Neural cell (in vitro differentiated cells): ENCODE data around the gene KIF12. TPM values are rescaled to one million over a fixed set of nuclear protein-coding genes. Genes with fewer than 3 reads are reported as not detected.
"Not testable (repeated sequence)": the region's sequence is repeated elsewhere in the genome, so short reads cannot be mapped to it uniquely, and the experiment has no call there.

Experiments
- H2AFZ ChIP-seq: fragments of 200-600, 300-800 bp; sonication (generic), shearing (Covaris generic); 2 replicates; pipeline ENCODE4 v1.6.0; 2014; ENCODE audit warnings: low read depth, mild to moderate bottlenecking, antibody characterized with exemption, low read length, moderate library complexity
- H3F3A ChIP-seq: fragments of 200-600 bp; shearing (Covaris generic); 2 replicates; pipeline ENCODE4 v1.6.1; 2016; ENCODE audit warnings: mild to moderate bottlenecking, moderate library complexity, mixed read lengths, antibody characterized with exemption, low read length; ENCODE audit not compliant: insufficient read depth, poor library complexity, severe bottlenecking
- H3K27ac ChIP-seq: fragments of 200-600, 300-800 bp; sonication (generic), shearing (Covaris generic); 2 replicates; pipeline ENCODE4 v1.5.1; 2014; ENCODE audit warnings: mild to moderate bottlenecking, low read length, moderate library complexity
- H3K27me3 ChIP-seq: fragments of 300-800, 200-600 bp; sonication (generic), shearing (Covaris generic); 2 replicates; pipeline ENCODE4 v1.6.0; 2014; ENCODE audit warnings: mild to moderate bottlenecking, low read depth, low read length, moderate library complexity; ENCODE audit not compliant: insufficient read depth
- H3K36me3 ChIP-seq: fragments of 300-800, 200-600 bp; sonication (generic), shearing (Covaris generic); 2 replicates; pipeline ENCODE4 v1.5.1; 2014; ENCODE audit warnings: mild to moderate bottlenecking, antibody characterized with exemption, low read length, moderate library complexity; ENCODE audit not compliant: insufficient read depth
- H3K4me2 ChIP-seq: fragments of 300-800, 200-600 bp; sonication (generic), shearing (Covaris generic); 2 replicates; pipeline ENCODE4 v1.6.0; 2014; ENCODE audit warnings: mild to moderate bottlenecking, low read length
- H3K4me3 ChIP-seq: fragments of 300-800, 200-600 bp; sonication (generic), shearing (Covaris generic); 2 replicates; pipeline ENCODE4 v1.5.1; 2014; ENCODE audit warnings: mild to moderate bottlenecking, low read length, moderate library complexity
- H3K79me2 ChIP-seq: fragments of 200-600 bp; shearing (Covaris generic); replicated peaks from 2 replicates; pipeline ENCODE4 v1.6.0; 2014; ENCODE audit warnings: mild to moderate bottlenecking, low read length, moderate library complexity; ENCODE audit not compliant: insufficient read depth
- H3K9ac ChIP-seq: fragments of 300-800, 200-600 bp; sonication (generic), shearing (Covaris generic); 2 replicates; pipeline ENCODE4 v1.6.1; 2016; ENCODE audit warnings: mild to moderate bottlenecking, low read length, mixed read lengths
- H3K9me2 ChIP-seq: fragments of 200-600 bp; shearing (Covaris generic); 2 replicates; pipeline ENCODE4 v1.6.1; 2016; ENCODE audit warnings: mild to moderate bottlenecking, low read length, mixed read lengths; ENCODE audit not compliant: insufficient read depth
- H3K9me3 ChIP-seq: fragments of 200-600, 300-800 bp; sonication (generic), shearing (Covaris generic); 2 replicates; pipeline ENCODE4 v1.6.1; 2016; ENCODE audit warnings: mild to moderate bottlenecking, mixed run types, low read length, moderate library complexity, mixed read lengths
- H4K20me1 ChIP-seq: fragments of 200-600 bp; shearing (Covaris generic); 2 replicates; pipeline ENCODE4 v1.6.1; 2016; ENCODE audit warnings: mild to moderate bottlenecking, mixed run types; ENCODE audit not compliant: insufficient read depth
- EP300 ChIP-seq: fragments of 450-650 bp; conservative IDR thresholded peaks from 2 replicates; pipeline ENCODE4 v1.6.1; 2014; ENCODE audit warnings: antibody characterized with exemption, mild to moderate bottlenecking, moderate library complexity; ENCODE audit not compliant: poor library complexity, severe bottlenecking
- EZH2 ChIP-seq: fragments of 200-600, 300-800 bp; shearing (Covaris generic), sonication (generic); IDR thresholded peaks from 2 replicates; pipeline ENCODE4 v1.6.1; 2014; ENCODE audit warnings: antibody characterized with exemption, low read length, borderline replicate concordance, mild to moderate bottlenecking; ENCODE audit not compliant: insufficient read depth, poor library complexity, severe bottlenecking
- RAD21 ChIP-seq: fragments of 450-650 bp; conservative IDR thresholded peaks from 2 replicates; pipeline ENCODE4 v1.6.1; 2014; ENCODE audit warnings: antibody characterized with exemption, mild to moderate bottlenecking, moderate library complexity
- SMC3 ChIP-seq: fragments of 450-650 bp; conservative IDR thresholded peaks from 2 replicates; pipeline ENCODE4 v1.6.1; 2014; ENCODE audit warnings: antibody characterized with exemption, mild to moderate bottlenecking, moderate library complexity; ENCODE audit not compliant: poor library complexity
- polyA plus RNA-seq: library from polyadenylated mRNA; depleted of rRNA; stranded (reverse); fragments of >200 nt; gene quantifications from 2 replicates; pipeline ENCODE4 v1.2.3, GENCODE V29; 2014
- TF ChIP-seq, protein P1 (sequence below): IDR thresholded peaks from 2 replicates; pipeline ENCODE4 v1.6.1; 2012; ENCODE audit warnings: borderline replicate concordance
- TF ChIP-seq, protein P2 (sequence below): fragments of 450-650 bp; IDR thresholded peaks from 2 replicates; pipeline ENCODE4 v1.5.1; 2014; ENCODE audit warnings: antibody characterized with exemption, mild to moderate bottlenecking, moderate library complexity; ENCODE audit not compliant: poor library complexity, severe bottlenecking

KIF12 gene
- polyA plus RNA-seq, 1 donor from 2014 or later = not detected

DNA sequence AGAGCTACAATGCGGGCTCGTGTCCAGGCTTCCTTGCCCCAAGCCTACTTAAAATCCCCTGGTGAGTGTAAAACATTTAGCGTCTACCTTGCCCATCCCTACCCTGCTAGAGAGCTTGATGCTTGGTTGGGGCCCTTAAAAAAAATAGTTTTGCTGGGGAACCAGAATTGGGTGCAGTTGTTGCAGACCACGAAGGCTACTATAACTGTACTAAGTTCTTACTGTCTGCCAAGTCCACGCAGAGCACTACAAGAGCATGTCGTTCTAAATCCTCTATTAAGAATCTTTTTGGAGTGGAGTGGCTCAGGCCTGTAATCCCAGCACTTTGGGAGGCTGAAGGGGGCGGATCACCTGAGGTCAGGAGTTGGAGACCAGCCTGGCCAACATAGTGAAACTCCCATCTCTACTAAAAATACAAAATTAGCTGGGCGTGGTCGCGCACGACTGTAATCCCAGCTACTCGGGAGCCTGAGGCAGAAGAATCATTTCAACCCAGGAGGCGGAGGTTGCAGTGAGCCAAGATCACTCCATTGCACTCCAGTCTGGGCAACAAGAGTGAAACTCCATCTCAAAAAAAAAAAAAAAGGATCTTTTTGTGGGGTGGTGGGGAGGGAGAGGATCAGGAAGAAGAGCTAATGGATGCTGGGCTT, 16.2 kb downstream of the KIF12 start:
- H3K4me3 ChIP-seq, H3K9me3 ChIP-seq, H3K4me2 ChIP-seq, H3K27ac ChIP-seq, H2AFZ ChIP-seq, H3K27me3 ChIP-seq, H3K9ac ChIP-seq, H4K20me1 ChIP-seq, H3F3A ChIP-seq, H3K9me2 ChIP-seq, H3K79me2 ChIP-seq, H3K36me3 ChIP-seq: not testable (repeated sequence)
- TF ChIP-seq SMC3 = peak; percentile 47

DNA sequence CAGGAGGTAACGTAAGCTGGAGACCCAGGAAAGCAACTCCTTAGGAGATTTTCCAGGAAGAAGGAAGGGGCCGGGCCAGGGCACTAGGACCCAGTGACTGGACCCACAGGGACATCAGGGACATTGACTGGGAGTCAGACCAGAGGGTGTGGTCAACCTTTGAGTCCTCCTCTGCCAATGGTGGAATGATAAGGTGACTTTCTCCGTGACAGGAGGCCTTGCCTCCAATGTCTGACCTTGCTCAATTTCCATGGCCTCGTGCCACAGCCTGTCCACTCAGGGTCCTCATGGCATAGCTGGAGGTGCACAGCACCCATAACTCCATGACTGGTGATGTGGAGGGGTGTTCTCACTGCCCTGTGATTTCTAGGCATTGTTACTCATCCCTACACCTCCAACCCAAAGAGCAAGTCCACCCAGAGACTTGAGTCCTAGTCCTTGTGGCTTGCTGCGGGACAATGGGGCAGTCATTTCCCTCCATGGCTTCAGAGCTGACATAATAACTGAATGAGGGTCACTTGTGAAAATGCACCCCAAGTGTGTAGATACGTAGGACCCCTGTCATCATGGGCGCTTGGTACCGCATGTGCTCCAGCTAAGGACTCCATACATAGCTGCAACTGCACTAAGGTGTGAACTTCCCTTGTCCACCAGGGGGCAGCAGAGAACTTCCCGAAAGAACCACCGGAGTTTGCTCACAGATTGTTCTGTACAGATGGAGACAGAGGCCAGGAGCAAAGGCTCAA, 16.9 kb downstream of the KIF12 start:
- Histone ChIP-seq H3K9me3 (no peaks in the 10 kb centered on the region), H2AFZ (no peak overlapping the region), H3K9me2 (no peaks in the 10 kb centered on the region), H3F3A (no peaks in the 10 kb centered on the region), H3K79me2 (no peaks in the 10 kb centered on the region), H4K20me1 (no peaks in the 10 kb centered on the region), H3K36me3 (no peaks in the 10 kb centered on the region), H3K4me3 (no peak overlapping the region), H3K27ac (no peak overlapping the region), H3K27me3 (no peaks in the 10 kb centered on the region), H3K9ac (no peak overlapping the region), H3K4me2 (no peak overlapping the region)
- TF ChIP-seq EP300 = no peak
- TF ChIP-seq SMC3 = peak; percentile 88
- TF ChIP-seq, protein P1, sequence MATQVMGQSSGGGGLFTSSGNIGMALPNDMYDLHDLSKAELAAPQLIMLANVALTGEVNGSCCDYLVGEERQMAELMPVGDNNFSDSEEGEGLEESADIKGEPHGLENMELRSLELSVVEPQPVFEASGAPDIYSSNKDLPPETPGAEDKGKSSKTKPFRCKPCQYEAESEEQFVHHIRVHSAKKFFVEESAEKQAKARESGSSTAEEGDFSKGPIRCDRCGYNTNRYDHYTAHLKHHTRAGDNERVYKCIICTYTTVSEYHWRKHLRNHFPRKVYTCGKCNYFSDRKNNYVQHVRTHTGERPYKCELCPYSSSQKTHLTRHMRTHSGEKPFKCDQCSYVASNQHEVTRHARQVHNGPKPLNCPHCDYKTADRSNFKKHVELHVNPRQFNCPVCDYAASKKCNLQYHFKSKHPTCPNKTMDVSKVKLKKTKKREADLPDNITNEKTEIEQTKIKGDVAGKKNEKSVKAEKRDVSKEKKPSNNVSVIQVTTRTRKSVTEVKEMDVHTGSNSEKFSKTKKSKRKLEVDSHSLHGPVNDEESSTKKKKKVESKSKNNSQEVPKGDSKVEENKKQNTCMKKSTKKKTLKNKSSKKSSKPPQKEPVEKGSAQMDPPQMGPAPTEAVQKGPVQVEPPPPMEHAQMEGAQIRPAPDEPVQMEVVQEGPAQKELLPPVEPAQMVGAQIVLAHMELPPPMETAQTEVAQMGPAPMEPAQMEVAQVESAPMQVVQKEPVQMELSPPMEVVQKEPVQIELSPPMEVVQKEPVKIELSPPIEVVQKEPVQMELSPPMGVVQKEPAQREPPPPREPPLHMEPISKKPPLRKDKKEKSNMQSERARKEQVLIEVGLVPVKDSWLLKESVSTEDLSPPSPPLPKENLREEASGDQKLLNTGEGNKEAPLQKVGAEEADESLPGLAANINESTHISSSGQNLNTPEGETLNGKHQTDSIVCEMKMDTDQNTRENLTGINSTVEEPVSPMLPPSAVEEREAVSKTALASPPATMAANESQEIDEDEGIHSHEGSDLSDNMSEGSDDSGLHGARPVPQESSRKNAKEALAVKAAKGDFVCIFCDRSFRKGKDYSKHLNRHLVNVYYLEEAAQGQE = no peak
- TF ChIP-seq, protein P2, sequence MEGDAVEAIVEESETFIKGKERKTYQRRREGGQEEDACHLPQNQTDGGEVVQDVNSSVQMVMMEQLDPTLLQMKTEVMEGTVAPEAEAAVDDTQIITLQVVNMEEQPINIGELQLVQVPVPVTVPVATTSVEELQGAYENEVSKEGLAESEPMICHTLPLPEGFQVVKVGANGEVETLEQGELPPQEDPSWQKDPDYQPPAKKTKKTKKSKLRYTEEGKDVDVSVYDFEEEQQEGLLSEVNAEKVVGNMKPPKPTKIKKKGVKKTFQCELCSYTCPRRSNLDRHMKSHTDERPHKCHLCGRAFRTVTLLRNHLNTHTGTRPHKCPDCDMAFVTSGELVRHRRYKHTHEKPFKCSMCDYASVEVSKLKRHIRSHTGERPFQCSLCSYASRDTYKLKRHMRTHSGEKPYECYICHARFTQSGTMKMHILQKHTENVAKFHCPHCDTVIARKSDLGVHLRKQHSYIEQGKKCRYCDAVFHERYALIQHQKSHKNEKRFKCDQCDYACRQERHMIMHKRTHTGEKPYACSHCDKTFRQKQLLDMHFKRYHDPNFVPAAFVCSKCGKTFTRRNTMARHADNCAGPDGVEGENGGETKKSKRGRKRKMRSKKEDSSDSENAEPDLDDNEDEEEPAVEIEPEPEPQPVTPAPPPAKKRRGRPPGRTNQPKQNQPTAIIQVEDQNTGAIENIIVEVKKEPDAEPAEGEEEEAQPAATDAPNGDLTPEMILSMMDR = peak; percentile 83
- TF ChIP-seq RAD21 = peak; percentile 79
- no peak for TF ChIP-seq EZH2
